ENCODE results near the gene NOTCH1.

Gene NOTCH1

GRCh38 chr9:136522314-136523237, 23.3 kb downstream of the NOTCH1 start:
- FAIRE-seq (no peak), DNase-seq (ENCODE audit: insufficient read length, low spot score) (no peak)
- no peak for TF ChIP-seq POLR2A (IDR thresholded peaks at IDR 0.05; ENCODE audit: low read depth, low read length)

GRCh38 chr9:136521537-136521936, 24.3 kb downstream of the NOTCH1 start:
- TF ChIP-seq POLR2A (IDR thresholded peaks at IDR 0.05; ENCODE audit: low read depth, low read length): no peak
- FAIRE-seq (no peak), DNase-seq (ENCODE audit: insufficient read length, low spot score) (no peak)

GRCh38 chr9:136520053-136520540, 25.8 kb downstream of the NOTCH1 start:
- TF ChIP-seq POLR2A (IDR thresholded peaks at IDR 0.05; ENCODE audit: low read depth, low read length): no peak

GRCh38 chr9:136519263-136520052, 26.4 kb downstream of the NOTCH1 start:
- no peak for DNase-seq (ENCODE audit: insufficient read length, low spot score)
- no peak for FAIRE-seq

More at GRCh38 chr9:136520053-136520540, 25.8 kb downstream of the NOTCH1 start:
- FAIRE-seq (no peak), DNase-seq (ENCODE audit: insufficient read length, low spot score) (no peak)

GRCh38 chr9:136518623-136519022, 27.2 kb downstream of the NOTCH1 start:
- DNase-seq (ENCODE audit: insufficient read length, low spot score) (no peak), FAIRE-seq (no peak)
- no peak for TF ChIP-seq POLR2A (IDR thresholded peaks at IDR 0.05; ENCODE audit: low read depth, low read length)

More at GRCh38 chr9:136519263-136520052, 26.4 kb downstream of the NOTCH1 start:
- TF ChIP-seq POLR2A (IDR thresholded peaks at IDR 0.05; ENCODE audit: low read depth, low read length): no peak

- TF ChIP-seq POLR2A (IDR thresholded peaks at IDR 0.05; ENCODE audit: low read depth, low read length): no peak
- no peak for FAIRE-seq
- DNase-seq (ENCODE audit: insufficient read length, low spot score): no peak
These were observed 27.9 kb downstream of the NOTCH1 start for GRCh38 chr9:136517950-136518349.

- TF ChIP-seq POLR2A (IDR thresholded peaks at IDR 0.05; ENCODE audit: low read depth, low read length): no peak
- FAIRE-seq (no peak), DNase-seq (ENCODE audit: insufficient read length, low spot score) (no peak)
These were observed 28.7 kb downstream of the NOTCH1 start for GRCh38 chr9:136517012-136517743.

GRCh38 chr9:136516191-136516654, 29.6 kb downstream of the NOTCH1 start:
- FAIRE-seq (no peak), DNase-seq (ENCODE audit: insufficient read length, low spot score) (no peak)
- TF ChIP-seq POLR2A (IDR thresholded peaks at IDR 0.05; ENCODE audit: low read depth, low read length): no peak

- DNase-seq (ENCODE audit: insufficient read length, low spot score) (no peak), FAIRE-seq (no peak)
- no peak for TF ChIP-seq POLR2A (IDR thresholded peaks at IDR 0.05; ENCODE audit: low read depth, low read length)
These were observed 30.6 kb downstream of the NOTCH1 start for GRCh38 chr9:136515276-136515675.

- FAIRE-seq (no peak), DNase-seq (ENCODE audit: insufficient read length, low spot score) (no peak)
- TF ChIP-seq POLR2A (IDR thresholded peaks at IDR 0.05; ENCODE audit: low read depth, low read length): no peak
These were observed 31.7 kb downstream of the NOTCH1 start for GRCh38 chr9:136514022-136514714.

GRCh38 chr9:136513191-136513590, 32.7 kb downstream of the NOTCH1 start:
- no peak for FAIRE-seq
- no peak for TF ChIP-seq POLR2A (IDR thresholded peaks at IDR 0.05; ENCODE audit: low read depth, low read length)
- DNase-seq (ENCODE audit: insufficient read length, low spot score): no peak

- DNase-seq (ENCODE audit: insufficient read length, low spot score): peak; percentile 72
- FAIRE-seq: no peak
These were observed 33.2 kb downstream of the NOTCH1 start for GRCh38 chr9:136512651-136513071.

More at GRCh38 chr9:136512651-136513071, 33.2 kb downstream of the NOTCH1 start:
- TF ChIP-seq POLR2A (IDR thresholded peaks at IDR 0.05; ENCODE audit: low read depth, low read length): no peak

All from H54 (cell line).